GM23338 (cell line): ENCODE measurements around the gene SERPINB2. TPM values are rescaled to one million over a fixed set of nuclear protein-coding genes. Genes with fewer than 3 reads are reported as not detected.

Experiments
- ATAC-seq: fragments of 200-7000 bp; cut with Tn5 transposase; 3 replicates; pipeline ENCODE4 v1.9.1; 2020
- DNase-seq: peaks from one replicate; pipeline ENCODE4 v3.0.0-alpha.2; 2015; ENCODE audit warnings: low spot score
- H2AFZ ChIP-seq: fragments of 200-600 bp; sonication (generic); 2 replicates; pipeline ENCODE4 v1.8.0; 2016; ENCODE audit warnings: antibody characterized with exemption, mild to moderate bottlenecking, moderate library complexity
- H3F3A ChIP-seq: fragments of 200-600 bp; sonication (generic); replicated peaks from 2 replicates; pipeline ENCODE4 v1.8.0; 2017; ENCODE audit warnings: antibody characterized with exemption, mixed run types, low read depth
- H3K27ac ChIP-seq: fragments of 200-600 bp; sonication (generic); 2 replicates; pipeline ENCODE4 v1.6.1; 2016; ENCODE audit warnings: low read depth
- H3K27me3 ChIP-seq: fragments of 200-600 bp; sonication (generic); 2 replicates; pipeline ENCODE4 v1.8.0; 2016; ENCODE audit warnings: mild to moderate bottlenecking, mixed run types, moderate library complexity; ENCODE audit not compliant: insufficient read depth
- H3K36me3 ChIP-seq: fragments of 200-600 bp; sonication (generic); 2 replicates; pipeline ENCODE4 v1.8.0; 2016; ENCODE audit warnings: mild to moderate bottlenecking; ENCODE audit not compliant: insufficient read depth
- H3K4me1 ChIP-seq: fragments of 200-600 bp; sonication (generic); 2 replicates; pipeline ENCODE4 v1.8.0; 2016; ENCODE audit warnings: mild to moderate bottlenecking, moderate library complexity; ENCODE audit not compliant: insufficient read depth
- H3K4me2 ChIP-seq: fragments of 200-600 bp; sonication (generic); 2 replicates; pipeline ENCODE4 v1.7.1; 2017; ENCODE audit warnings: mixed run types
- H3K4me3 ChIP-seq: fragments of 200-600 bp; sonication (generic); 2 replicates; pipeline ENCODE4 v1.6.1; 2016; ENCODE audit warnings: mixed run types
- H3K79me2 ChIP-seq: fragments of 200-600 bp; sonication (generic); replicated peaks from 2 replicates; pipeline ENCODE4 v1.8.0; 2017; ENCODE audit warnings: mild to moderate bottlenecking; ENCODE audit not compliant: insufficient read depth
- H3K9me2 ChIP-seq: fragments of 200-600 bp; sonication (generic); 2 replicates; pipeline ENCODE4 v1.8.0; 2017; ENCODE audit not compliant: insufficient read depth
- H4K20me1 ChIP-seq: fragments of 200-600 bp; sonication (generic); replicated peaks from 2 replicates; pipeline ENCODE4 v1.8.0; 2017; ENCODE audit warnings: mild to moderate bottlenecking; ENCODE audit not compliant: insufficient read depth
- H3K27ac Mint-ChIP-seq: 2 replicates; pipeline ENCODE4 v1.8.0; 2020; ENCODE audit warnings: inconsistent platforms, mild to moderate bottlenecking, moderate library complexity, mixed read lengths
- H3K27me3 Mint-ChIP-seq: 3 replicates; pipeline ENCODE4 v1.8.0; 2022; ENCODE audit warnings: low read depth, mild to moderate bottlenecking, moderate library complexity, mixed read lengths, inconsistent platforms; ENCODE audit not compliant: insufficient read depth, poor library complexity
- H3K36me3 Mint-ChIP-seq: 3 replicates; pipeline ENCODE4 v1.8.0; 2021; ENCODE audit warnings: low read depth, mild to moderate bottlenecking, inconsistent platforms, moderate library complexity, mixed read lengths
- H3K4me1 Mint-ChIP-seq: 3 replicates; pipeline ENCODE4 v1.8.0; 2020; ENCODE audit warnings: mild to moderate bottlenecking, inconsistent platforms, mixed read lengths
- H3K4me3 Mint-ChIP-seq: 3 replicates; pipeline ENCODE4 v1.8.0; 2021; ENCODE audit warnings: moderate library complexity, mild to moderate bottlenecking, inconsistent platforms, mixed read lengths
- H3K9me3 Mint-ChIP-seq: 3 replicates; pipeline ENCODE4 v1.8.0; 2020; ENCODE audit warnings: moderate library complexity, mild to moderate bottlenecking, inconsistent platforms, mixed read lengths
- EZH2phosphoT487 ChIP-seq: fragments of 200-600 bp; sonication (generic); IDR thresholded peaks from one replicate; pipeline ENCODE4 v1.8.1; 2018; ENCODE audit warnings: antibody characterized with exemption; ENCODE audit not compliant: unreplicated experiment
- JUNB ChIP-seq: IDR thresholded peaks from one replicate; pipeline ENCODE4 v1.6.1; 2016; ENCODE audit warnings: antibody characterized with exemption; ENCODE audit not compliant: unreplicated experiment
- NANOG ChIP-seq: IDR thresholded peaks from 2 replicates; pipeline ENCODE4 v1.6.1; 2016; ENCODE audit warnings: antibody characterized with exemption, borderline replicate concordance
- ZNF331 ChIP-seq: fragments of 250-450 bp; sonication (Bioruptor Pico); IDR thresholded peaks from 2 replicates; pipeline ENCODE4 v1.5.0; 2020; ENCODE audit warnings: low read depth, mild to moderate bottlenecking, moderate library complexity
- polyA plus RNA-seq: library from polyadenylated mRNA; unstranded; fragments of >200 nt; fragmentation: Nextera tagmentation; extraction: Ambion mirVana; gene quantifications from 2 replicates; pipeline ENCODE4 v1.2.1, GENCODE V29; 2016
- total RNA-seq: library from RNA; depleted of rRNA; stranded (reverse); fragments of >200 nt; shearing (Covaris generic); gene quantifications from 2 replicates; pipeline ENCODE4 v1.2.3, GENCODE V29; 2014
- TF ChIP-seq, protein P1 (sequence below): fragments of 250-450 bp; sonication (Bioruptor Pico); IDR thresholded peaks from 2 replicates; pipeline ENCODE4 v1.5.0; 2020; ENCODE audit warnings: mild to moderate bottlenecking, moderate library complexity

Gene SERPINB2
- total and polyA plus RNA-seq, 2 experiments from 2014 or later = not detected

DNA sequence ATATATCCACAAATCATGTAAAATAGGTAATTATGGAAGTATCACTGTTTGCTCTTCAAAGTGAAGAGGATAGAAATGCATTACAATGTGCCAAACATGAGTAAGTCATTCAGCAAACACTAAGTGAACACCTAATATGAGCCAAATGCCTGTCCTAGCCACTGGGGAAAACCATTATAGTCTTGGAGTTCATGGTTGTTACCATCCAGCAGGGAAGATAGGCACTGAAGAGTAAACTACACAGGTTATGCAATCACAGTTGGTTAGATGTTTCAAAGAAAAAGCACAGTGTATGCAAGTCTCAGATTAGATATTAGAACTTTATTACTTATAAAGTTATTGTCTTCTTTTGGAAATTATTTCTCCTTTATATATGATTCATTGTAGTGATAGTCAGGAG, 3.9 kb upstream of the SERPINB2 start:
- Histone ChIP-seq H3K27ac (no peak overlapping the region), H2AFZ (no peak overlapping the region), H3K9me2 (no peaks in the 10 kb centered on the region), H3K79me2 (no peaks in the 10 kb centered on the region), H3K4me2 (no peak overlapping the region), H3F3A (no peaks in the 10 kb centered on the region), H3K27me3 (no peaks in the 10 kb centered on the region), H3K4me1 (no peaks in the 10 kb centered on the region), H4K20me1 (no peaks in the 10 kb centered on the region), H3K36me3 (no peaks in the 10 kb centered on the region), H3K4me3 (no peak overlapping the region)
- Mint-ChIP-seq H3K27ac (no peak overlapping the region), H3K4me1 (no peaks in the 10 kb centered on the region), H3K27me3 (no peaks in the 10 kb centered on the region), H3K9me3 (no peaks in the 10 kb centered on the region), H3K4me3 (no peak overlapping the region), H3K36me3 (no peaks in the 10 kb centered on the region)
- ATAC-seq (no peak), DNase-seq (no peak)
- TF ChIP-seq, protein P1, sequence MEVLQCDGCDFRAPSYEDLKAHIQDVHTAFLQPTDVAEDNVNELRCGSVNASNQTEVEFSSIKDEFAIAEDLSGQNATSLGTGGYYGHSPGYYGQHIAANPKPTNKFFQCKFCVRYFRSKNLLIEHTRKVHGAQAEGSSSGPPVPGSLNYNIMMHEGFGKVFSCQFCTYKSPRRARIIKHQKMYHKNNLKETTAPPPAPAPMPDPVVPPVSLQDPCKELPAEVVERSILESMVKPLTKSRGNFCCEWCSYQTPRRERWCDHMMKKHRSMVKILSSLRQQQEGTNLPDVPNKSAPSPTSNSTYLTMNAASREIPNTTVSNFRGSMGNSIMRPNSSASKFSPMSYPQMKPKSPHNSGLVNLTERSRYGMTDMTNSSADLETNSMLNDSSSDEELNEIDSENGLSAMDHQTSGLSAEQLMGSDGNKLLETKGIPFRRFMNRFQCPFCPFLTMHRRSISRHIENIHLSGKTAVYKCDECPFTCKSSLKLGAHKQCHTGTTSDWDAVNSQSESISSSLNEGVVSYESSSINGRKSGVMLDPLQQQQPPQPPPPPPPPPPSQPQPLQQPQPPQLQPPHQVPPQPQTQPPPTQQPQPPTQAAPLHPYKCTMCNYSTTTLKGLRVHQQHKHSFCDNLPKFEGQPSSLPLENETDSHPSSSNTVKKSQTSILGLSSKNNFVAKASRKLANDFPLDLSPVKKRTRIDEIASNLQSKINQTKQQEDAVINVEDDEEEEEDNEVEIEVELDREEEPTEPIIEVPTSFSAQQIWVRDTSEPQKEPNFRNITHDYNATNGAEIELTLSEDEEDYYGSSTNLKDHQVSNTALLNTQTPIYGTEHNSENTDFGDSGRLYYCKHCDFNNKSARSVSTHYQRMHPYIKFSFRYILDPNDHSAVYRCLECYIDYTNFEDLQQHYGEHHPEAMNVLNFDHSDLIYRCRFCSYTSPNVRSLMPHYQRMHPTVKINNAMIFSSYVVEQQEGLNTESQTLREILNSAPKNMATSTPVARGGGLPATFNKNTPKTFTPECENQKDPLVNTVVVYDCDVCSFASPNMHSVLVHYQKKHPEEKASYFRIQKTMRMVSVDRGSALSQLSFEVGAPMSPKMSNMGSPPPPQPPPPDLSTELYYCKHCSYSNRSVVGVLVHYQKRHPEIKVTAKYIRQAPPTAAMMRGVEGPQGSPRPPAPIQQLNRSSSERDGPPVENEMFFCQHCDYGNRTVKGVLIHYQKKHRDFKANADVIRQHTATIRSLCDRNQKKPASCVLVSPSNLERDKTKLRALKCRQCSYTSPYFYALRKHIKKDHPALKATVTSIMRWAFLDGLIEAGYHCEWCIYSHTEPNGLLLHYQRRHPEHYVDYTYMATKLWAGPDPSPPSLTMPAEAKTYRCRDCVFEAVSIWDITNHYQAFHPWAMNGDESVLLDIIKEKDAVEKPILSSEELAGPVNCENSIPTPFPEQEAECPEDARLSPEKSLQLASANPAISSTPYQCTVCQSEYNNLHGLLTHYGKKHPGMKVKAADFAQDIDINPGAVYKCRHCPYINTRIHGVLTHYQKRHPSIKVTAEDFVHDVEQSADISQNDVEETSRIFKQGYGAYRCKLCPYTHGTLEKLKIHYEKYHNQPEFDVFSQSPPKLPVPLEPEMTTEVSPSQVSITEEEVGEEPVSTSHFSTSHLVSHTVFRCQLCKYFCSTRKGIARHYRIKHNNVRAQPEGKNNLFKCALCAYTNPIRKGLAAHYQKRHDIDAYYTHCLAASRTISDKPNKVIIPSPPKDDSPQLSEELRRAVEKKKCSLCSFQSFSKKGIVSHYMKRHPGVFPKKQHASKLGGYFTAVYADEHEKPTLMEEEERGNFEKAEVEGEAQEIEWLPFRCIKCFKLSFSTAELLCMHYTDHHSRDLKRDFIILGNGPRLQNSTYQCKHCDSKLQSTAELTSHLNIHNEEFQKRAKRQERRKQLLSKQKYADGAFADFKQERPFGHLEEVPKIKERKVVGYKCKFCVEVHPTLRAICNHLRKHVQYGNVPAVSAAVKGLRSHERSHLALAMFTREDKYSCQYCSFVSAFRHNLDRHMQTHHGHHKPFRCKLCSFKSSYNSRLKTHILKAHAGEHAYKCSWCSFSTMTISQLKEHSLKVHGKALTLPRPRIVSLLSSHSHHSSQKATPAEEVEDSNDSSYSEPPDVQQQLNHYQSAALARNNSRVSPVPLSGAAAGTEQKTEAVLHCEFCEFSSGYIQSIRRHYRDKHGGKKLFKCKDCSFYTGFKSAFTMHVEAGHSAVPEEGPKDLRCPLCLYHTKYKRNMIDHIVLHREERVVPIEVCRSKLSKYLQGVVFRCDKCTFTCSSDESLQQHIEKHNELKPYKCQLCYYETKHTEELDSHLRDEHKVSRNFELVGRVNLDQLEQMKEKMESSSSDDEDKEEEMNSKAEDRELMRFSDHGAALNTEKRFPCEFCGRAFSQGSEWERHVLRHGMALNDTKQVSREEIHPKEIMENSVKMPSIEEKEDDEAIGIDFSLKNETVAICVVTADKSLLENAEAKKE (CRISPR knock-in tag) = no peak
- TF ChIP-seq NANOG (no peak), JUNB (no peak)

GRCh38 chr18:63888470-63889190, 1.1 kb downstream of the SERPINB2 start:
- ATAC-seq = no peak
- no peaks in the 10 kb centered on the region for H3K4me1 Mint-ChIP-seq
- H3K9me3 Mint-ChIP-seq = no peaks in the 10 kb centered on the region
- TF ChIP-seq, protein P1 (CRISPR knock-in tag) = no peak
- TF ChIP-seq EZH2phosphoT487 (no peak), ZNF331 (no peak)

More at GRCh38 chr18:63888470-63889190, 1.1 kb downstream of the SERPINB2 start:
- H3K27ac ChIP-seq = no peak overlapping the region
- H3K4me3 ChIP-seq = no peak overlapping the region
- no peaks in the 10 kb centered on the region for H3K4me1 ChIP-seq
- no peaks in the 10 kb centered on the region for H3K79me2 ChIP-seq
- no peak overlapping the region for H3K27ac Mint-ChIP-seq
- H3K4me2 ChIP-seq = no peak overlapping the region
- no peak overlapping the region for H2AFZ ChIP-seq
- no peaks in the 10 kb centered on the region for H3K36me3 Mint-ChIP-seq
- no peaks in the 10 kb centered on the region for H3K27me3 ChIP-seq
- no peaks in the 10 kb centered on the region for H3K27me3 Mint-ChIP-seq
- no peaks in the 10 kb centered on the region; the same call in 1 of the 2 replicates for H3K9me2 ChIP-seq
- H3F3A ChIP-seq = no peaks in the 10 kb centered on the region
- H3K4me3 Mint-ChIP-seq = no peak overlapping the region
- no peak for DNase-seq
- H4K20me1 ChIP-seq = no peaks in the 10 kb centered on the region
- H3K36me3 ChIP-seq = no peaks in the 10 kb centered on the region
